Lower leg skin (tissue), 3 donors: ENCODE data around the gene CNIH3.

ENCODE experiments used
- POLR2A ChIP-seq, 2 donors: fragments of 450-650 bp; IDR thresholded peaks; one replicate each; pipeline ENCODE4 v1.6.1; 2016 to 2017; ENCODE audit warnings: antibody characterized with exemption in 2 of 2, mild to moderate bottlenecking in 1 of 2, moderate library complexity in 1 of 2
- TF ChIP-seq, protein P1 (sequence below), 3 donors: fragments of 450-650 bp; IDR thresholded peaks; one replicate each; pipeline ENCODE4 v1.5.1; 2016; ENCODE audit warnings: antibody characterized with exemption in 3 of 3, mild to moderate bottlenecking in 3 of 3, moderate library complexity in 2 of 3

DNA sequence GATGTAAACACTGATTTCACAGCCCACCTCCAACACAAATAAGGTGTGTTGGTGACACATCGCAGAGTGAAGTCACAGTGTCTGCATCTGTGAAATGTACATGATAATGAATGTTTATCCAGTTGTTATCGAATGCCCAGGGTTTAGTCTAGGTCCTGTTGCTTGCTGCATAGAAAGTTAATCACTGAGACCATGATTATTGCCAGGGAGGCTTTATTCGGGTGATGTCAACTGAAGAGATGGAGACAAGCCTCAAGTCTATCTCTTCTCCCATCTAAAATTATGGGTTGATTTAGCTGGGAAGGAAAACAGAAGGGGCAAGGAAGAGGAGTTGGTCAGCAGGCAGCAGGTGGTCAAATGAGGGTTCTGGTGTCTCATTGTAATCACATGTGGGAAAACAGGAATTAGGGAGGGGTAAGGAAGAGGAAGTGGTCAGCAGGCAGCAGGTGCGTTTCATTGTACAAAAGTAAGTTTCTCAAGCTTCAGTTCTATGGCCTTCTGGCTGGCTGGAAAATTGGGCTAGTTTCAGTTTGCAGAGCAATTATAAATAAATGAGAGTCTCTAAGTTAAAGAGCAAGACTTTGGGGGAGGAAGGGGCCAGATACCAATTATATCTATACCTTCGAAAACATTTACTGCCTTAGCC is 167.0 kb downstream of the CNIH3 start:
- TF ChIP-seq POLR2A (IDR thresholded peaks at IDR 0.05), result no peak
- TF ChIP-seq, protein P1, sequence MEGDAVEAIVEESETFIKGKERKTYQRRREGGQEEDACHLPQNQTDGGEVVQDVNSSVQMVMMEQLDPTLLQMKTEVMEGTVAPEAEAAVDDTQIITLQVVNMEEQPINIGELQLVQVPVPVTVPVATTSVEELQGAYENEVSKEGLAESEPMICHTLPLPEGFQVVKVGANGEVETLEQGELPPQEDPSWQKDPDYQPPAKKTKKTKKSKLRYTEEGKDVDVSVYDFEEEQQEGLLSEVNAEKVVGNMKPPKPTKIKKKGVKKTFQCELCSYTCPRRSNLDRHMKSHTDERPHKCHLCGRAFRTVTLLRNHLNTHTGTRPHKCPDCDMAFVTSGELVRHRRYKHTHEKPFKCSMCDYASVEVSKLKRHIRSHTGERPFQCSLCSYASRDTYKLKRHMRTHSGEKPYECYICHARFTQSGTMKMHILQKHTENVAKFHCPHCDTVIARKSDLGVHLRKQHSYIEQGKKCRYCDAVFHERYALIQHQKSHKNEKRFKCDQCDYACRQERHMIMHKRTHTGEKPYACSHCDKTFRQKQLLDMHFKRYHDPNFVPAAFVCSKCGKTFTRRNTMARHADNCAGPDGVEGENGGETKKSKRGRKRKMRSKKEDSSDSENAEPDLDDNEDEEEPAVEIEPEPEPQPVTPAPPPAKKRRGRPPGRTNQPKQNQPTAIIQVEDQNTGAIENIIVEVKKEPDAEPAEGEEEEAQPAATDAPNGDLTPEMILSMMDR (IDR thresholded peaks at IDR 0.05), result no peak
